Prostate gland (tissue), 2 donors: Measurements from ENCODE around the gene RFX2.

Experiments used
- POLR2A ChIP-seq: fragments of 450-650 bp; IDR thresholded peaks from one replicate; pipeline ENCODE4 v1.6.1; 2016; ENCODE audit warnings: antibody characterized with exemption, mild to moderate bottlenecking
- TF ChIP-seq, protein P1 (sequence below), 4 experiments: fragments of 200-600 bp in 2 of 4; fragments of 450-650 bp in 2 of 4; sonication (generic) in 2 of 4; IDR thresholded peaks; 1 replicate in 3 of 4; 2 replicates in 1 of 4; pipeline ENCODE4 v1.5.1; 2016 to 2019; ENCODE audit warnings: antibody characterized with exemption in 4 of 4, mild to moderate bottlenecking in 2 of 4, moderate library complexity in 2 of 4

DNA sequence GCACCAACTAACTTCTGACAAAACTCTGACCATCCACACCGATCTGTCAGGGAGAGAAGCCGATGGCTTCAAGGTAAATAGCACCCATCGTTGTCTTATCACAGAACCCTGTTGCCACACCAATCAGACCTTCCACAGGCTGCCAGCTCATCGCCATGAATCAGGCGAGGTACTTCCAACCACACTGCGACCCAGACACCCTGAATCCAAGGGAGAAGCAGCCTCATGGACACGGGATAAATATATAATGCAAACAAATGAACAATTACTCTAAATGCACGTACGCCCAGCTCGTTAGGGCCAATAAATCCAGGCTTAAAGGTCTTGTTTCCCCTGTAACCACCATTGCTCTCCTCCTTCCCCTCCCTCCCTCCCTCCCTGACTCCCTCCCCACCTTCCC lies 153.1 kb downstream of the RFX2 start:
- TF ChIP-seq, protein P1, sequence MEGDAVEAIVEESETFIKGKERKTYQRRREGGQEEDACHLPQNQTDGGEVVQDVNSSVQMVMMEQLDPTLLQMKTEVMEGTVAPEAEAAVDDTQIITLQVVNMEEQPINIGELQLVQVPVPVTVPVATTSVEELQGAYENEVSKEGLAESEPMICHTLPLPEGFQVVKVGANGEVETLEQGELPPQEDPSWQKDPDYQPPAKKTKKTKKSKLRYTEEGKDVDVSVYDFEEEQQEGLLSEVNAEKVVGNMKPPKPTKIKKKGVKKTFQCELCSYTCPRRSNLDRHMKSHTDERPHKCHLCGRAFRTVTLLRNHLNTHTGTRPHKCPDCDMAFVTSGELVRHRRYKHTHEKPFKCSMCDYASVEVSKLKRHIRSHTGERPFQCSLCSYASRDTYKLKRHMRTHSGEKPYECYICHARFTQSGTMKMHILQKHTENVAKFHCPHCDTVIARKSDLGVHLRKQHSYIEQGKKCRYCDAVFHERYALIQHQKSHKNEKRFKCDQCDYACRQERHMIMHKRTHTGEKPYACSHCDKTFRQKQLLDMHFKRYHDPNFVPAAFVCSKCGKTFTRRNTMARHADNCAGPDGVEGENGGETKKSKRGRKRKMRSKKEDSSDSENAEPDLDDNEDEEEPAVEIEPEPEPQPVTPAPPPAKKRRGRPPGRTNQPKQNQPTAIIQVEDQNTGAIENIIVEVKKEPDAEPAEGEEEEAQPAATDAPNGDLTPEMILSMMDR (IDR thresholded peaks at IDR 0.05): no peak
- no peak for TF ChIP-seq POLR2A
